GM19395 (cell line): ENCODE measurements around the gene RABAC1.

Experiments used
- ATAC-seq: cut with Tn5 transposase; IDR thresholded peaks from one replicate; pipeline ENCODE4 v1.9.1; 2021; ENCODE audit warnings: mild to moderate bottlenecking, moderate library complexity; ENCODE audit not compliant: unreplicated experiment

RABAC1 gene

GRCh38 chr19:41929536-41930071, 29.5 kb downstream of the RABAC1 start:
- ATAC-seq = no peak

GRCh38 chr19:41928754-41929535, 30.2 kb downstream of the RABAC1 start:
- ATAC-seq = no peak

GRCh38 chr19:41928221-41928683, 30.9 kb downstream of the RABAC1 start, which contains the start of gene ERFL:
Gene ERFL (minus strand): TSS chr19:41928449. CDS start chr19:41912919, 15,530 bp downstream.
- ATAC-seq = no peak

GRCh38 chr19:41927497-41928192, 31.5 kb downstream of the RABAC1 start:
- ATAC-seq = no peak

- ATAC-seq = no peak
Observed at GRCh38 chr19:41926763-41927496, 32.2 kb downstream of the RABAC1 start.

- no peak for ATAC-seq
Observed at GRCh38 chr19:41926028-41926762, 32.9 kb downstream of the RABAC1 start.

- no peak for ATAC-seq
Observed at GRCh38 chr19:41925208-41926003, 33.7 kb downstream of the RABAC1 start.

- no peak for ATAC-seq
Observed at GRCh38 chr19:41924151-41925145, 34.7 kb downstream of the RABAC1 start.

- ATAC-seq = no peak
Observed at GRCh38 chr19:41923045-41923788, 35.9 kb downstream of the RABAC1 start.

- no peak for ATAC-seq
Observed at GRCh38 chr19:41922585-41922984, 36.5 kb downstream of the RABAC1 start.

GRCh38 chr19:41921577-41922576, 37.2 kb downstream of the RABAC1 start:
- no peak for ATAC-seq

GRCh38 chr19:41920882-41921576, 38.1 kb downstream of the RABAC1 start:
- no peak for ATAC-seq

- ATAC-seq = no peak
Observed at GRCh38 chr19:41919948-41920712, 39.0 kb downstream of the RABAC1 start.

GRCh38 chr19:41918653-41919244, 40.4 kb downstream of the RABAC1 start:
- no peak for ATAC-seq

- ATAC-seq = no peak
Observed at GRCh38 chr19:41918095-41918494, 41.0 kb downstream of the RABAC1 start.
